ENCODE measurements around the gene RETREG2.

The RETREG2 gene

DNA sequence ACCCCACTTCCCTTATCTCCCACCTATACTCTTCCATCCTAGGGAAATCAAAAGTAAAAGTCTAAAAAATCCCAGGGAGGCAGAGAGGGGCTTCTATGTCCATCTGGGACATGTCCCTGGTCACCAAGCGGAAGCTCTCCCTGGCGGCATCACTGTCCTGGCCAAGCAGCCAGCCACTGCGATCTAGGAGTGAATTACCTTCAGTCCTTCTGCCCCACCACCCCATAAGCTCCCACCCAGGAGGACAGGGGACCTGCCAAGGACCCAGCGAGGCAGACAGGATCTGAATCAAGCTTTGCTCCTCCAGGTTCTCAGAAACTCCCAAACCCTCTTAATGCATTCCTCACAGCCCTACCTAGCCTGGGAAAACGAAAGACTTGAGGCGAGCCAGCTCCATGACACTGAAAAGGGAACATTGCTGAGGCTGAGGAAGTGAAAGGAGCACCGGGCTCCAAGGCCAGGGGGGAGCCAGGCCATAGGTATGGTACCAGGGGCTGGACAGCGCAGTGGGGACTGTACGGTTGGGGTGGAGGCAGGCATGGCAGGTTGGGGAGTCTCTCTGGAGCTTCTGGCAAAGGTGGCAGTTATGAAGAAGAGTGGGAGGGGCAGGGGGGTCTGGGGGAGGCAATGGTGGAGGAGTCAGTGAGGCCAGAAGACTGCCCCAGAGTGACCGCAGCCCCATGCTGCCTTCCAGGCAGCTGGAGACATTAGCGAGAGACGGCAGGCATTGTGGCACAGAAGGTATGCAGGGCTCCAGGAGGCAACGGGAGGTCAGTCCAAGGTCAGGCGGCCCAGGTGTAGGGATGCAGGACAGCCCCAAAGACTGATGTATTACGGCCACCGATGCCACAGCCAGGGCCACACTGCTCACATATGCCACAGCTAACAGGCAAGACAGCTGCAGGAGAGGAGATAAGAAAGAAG, 5.6 kb upstream of the RETREG2 start:
- no peak overlapping the region for H3K27ac ChIP-seq (ENCODE audit: low read depth, low read length)
- H3K4me1 ChIP-seq (ENCODE audit: control insufficient read depth, insufficient read depth, low read length) = peaks cover 11% of the 10 kb centered on the region
- H3K4me3 ChIP-seq (ENCODE audit: low read length) = no peak overlapping the region
- no peaks in the 10 kb centered on the region for H3K27me3 ChIP-seq (ENCODE audit: control insufficient read depth, insufficient read depth, low read length)
- peaks cover 12% of the 10 kb centered on the region for H3K36me3 ChIP-seq (ENCODE audit: control insufficient read depth, insufficient read depth, low read length)
- no peak overlapping the region for H3K9ac ChIP-seq (ENCODE audit: low read length)

DNA sequence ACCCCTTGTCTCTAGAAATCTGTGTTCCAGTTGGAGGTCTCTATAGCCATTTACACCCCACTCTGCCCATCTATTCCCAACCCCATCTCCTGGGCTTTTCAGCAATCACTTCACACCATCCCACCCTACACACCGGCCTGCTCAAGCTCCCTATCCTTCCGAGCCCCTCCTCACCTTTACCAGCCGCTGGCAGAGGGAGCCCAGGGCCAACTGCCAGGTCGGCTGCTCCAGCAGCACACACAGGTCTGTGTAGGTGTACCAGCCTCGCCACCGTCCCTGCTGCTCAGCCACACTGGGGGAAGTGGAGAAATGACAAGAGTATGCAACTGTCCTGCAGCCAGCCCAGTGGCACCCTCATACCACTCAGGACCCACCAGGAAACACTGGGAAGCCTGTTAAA, 4.9 kb upstream of the RETREG2 start:
- Histone ChIP-seq H3K9ac (ENCODE audit: low read length) (no peak overlapping the region), H3K27ac (ENCODE audit: low read depth, low read length) (no peak overlapping the region), H3K4me3 (ENCODE audit: low read length) (no peak overlapping the region), H3K4me1 (ENCODE audit: control insufficient read depth, insufficient read depth, low read length) (peaks cover 12% of the 10 kb centered on the region), H3K27me3 (ENCODE audit: control insufficient read depth, insufficient read depth, low read length) (no peaks in the 10 kb centered on the region), H3K36me3 (ENCODE audit: control insufficient read depth, insufficient read depth, low read length) (peaks cover 12% of the 10 kb centered on the region)

- Histone ChIP-seq H3K27me3 (ENCODE audit: control insufficient read depth, insufficient read depth, low read length) (no peaks in the 10 kb centered on the region), H3K9ac (ENCODE audit: low read length) (no peak overlapping the region), H3K4me3 (ENCODE audit: low read length) (no peak overlapping the region), H3K36me3 (ENCODE audit: control insufficient read depth, insufficient read depth, low read length) (peaks cover 12% of the 10 kb centered on the region), H3K4me1 (ENCODE audit: control insufficient read depth, insufficient read depth, low read length) (peaks cover 17% of the 10 kb centered on the region), H3K27ac (ENCODE audit: low read depth, low read length) (no peak overlapping the region)
Observed at GRCh38 chr2:219174146-219174545, 3.9 kb upstream of the RETREG2 start.

GRCh38 chr2:219174801-219175200, 3.3 kb upstream of the RETREG2 start:
- Histone ChIP-seq H3K4me1 (ENCODE audit: control insufficient read depth, insufficient read depth, low read length) (peaks cover 17% of the 10 kb centered on the region), H3K9ac (ENCODE audit: low read length) (no peak overlapping the region), H3K27ac (ENCODE audit: low read depth, low read length) (no peak overlapping the region), H3K4me3 (ENCODE audit: low read length) (no peak overlapping the region), H3K27me3 (ENCODE audit: control insufficient read depth, insufficient read depth, low read length) (no peaks in the 10 kb centered on the region), H3K36me3 (ENCODE audit: control insufficient read depth, insufficient read depth, low read length) (peaks cover 12% of the 10 kb centered on the region)

DNA sequence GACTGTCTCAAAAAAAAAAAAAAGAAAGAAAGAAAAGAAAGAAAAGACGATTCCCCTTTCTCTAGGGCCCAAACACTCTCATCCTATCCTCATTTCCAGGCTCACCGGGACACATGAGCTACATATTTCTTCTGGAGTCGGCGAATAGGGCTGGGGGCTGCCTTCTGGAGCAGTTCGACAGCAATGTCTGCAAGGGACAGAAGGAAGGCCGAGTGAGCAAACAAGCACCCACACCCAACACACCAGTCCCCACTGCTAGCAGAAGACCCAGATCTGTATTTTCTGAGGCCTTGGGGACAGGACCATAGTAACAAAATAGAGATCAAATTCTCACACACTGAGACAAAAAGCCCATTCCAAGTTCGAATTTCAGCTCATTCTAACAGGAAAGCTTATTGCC, 2.6 kb upstream of the RETREG2 start:
- H3K9ac ChIP-seq (ENCODE audit: low read length) = no peak overlapping the region
- peaks cover 17% of the 10 kb centered on the region for H3K36me3 ChIP-seq (ENCODE audit: control insufficient read depth, insufficient read depth, low read length)
- H3K27me3 ChIP-seq (ENCODE audit: control insufficient read depth, insufficient read depth, low read length) = no peaks in the 10 kb centered on the region
- H3K4me1 ChIP-seq (ENCODE audit: control insufficient read depth, insufficient read depth, low read length) = peaks cover 17% of the 10 kb centered on the region
- no peak overlapping the region for H3K27ac ChIP-seq (ENCODE audit: low read depth, low read length)
- peak overlapping the region; percentile 85 for H3K4me3 ChIP-seq (ENCODE audit: low read length)

DNA sequence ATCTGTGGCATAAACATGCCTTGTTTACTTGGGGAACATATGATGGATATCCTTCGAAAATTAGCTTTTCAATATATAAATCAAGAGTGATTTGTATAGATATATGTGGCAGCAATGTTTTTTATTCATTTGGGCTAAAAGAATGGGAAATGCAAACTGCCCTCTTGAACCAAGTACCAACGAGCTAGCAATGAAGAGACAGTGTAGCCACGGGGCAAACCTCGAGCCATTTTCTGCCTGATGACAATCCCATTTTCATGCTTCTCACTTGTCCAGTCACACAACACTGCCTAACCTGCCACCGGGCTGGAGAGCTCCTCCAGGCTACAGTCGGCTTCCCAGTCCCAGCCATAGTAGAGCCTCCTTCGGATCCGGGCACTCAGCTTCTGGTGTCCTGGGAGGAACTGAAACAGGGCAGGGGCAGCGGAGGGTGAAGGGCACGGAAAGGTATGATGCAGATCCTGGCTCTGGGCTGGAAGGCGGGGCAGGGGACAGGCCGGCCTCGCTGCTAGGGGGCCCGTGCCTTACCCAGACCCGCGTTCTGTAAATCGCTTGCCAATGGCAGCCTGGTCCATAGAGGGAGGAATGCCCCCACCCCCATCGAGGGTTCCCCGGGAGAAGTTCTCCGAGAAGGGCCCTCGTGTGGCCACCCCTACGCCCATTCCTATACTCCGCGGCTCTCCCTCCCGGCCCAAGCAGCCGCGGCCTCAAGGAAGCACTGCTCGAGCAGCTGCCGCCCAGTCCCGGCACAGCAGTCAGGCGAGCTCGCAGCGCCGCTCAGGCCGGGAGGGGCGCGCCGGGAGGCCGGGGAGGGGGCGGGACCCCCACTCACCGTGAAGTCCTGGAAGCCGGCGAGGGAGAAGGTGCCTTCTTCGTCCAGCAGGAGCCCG, 1.9 kb upstream of the RETREG2 start:
- H3K9ac ChIP-seq (ENCODE audit: low read length) = peak overlapping the region; percentile 67
- peak overlapping the region; percentile 98 for H3K27ac ChIP-seq (ENCODE audit: low read depth, low read length)
- H3K4me3 ChIP-seq (ENCODE audit: low read length) = peak overlapping the region; percentile 85
- no peaks in the 10 kb centered on the region for H3K27me3 ChIP-seq (ENCODE audit: control insufficient read depth, insufficient read depth, low read length)
- peaks cover 14% of the 10 kb centered on the region for H3K4me1 ChIP-seq (ENCODE audit: control insufficient read depth, insufficient read depth, low read length)
- H3K36me3 ChIP-seq (ENCODE audit: control insufficient read depth, insufficient read depth, low read length) = peaks cover 24% of the 10 kb centered on the region

- H3K27me3 ChIP-seq (ENCODE audit: control insufficient read depth, insufficient read depth, low read length) = no peaks in the 10 kb centered on the region
- peaks cover 14% of the 10 kb centered on the region for H3K4me1 ChIP-seq (ENCODE audit: control insufficient read depth, insufficient read depth, low read length)
- H3K4me3 ChIP-seq (ENCODE audit: low read length) = peak within 1 kb of the TSS; percentile 85
- H3K36me3 ChIP-seq (ENCODE audit: control insufficient read depth, insufficient read depth, low read length) = peaks cover 30% of the 10 kb centered on the region
- H3K9ac ChIP-seq (ENCODE audit: low read length) = peak within 1 kb of the TSS; percentile 91
- H3K27ac ChIP-seq (ENCODE audit: low read depth, low read length) = peak within 1 kb of the TSS; percentile 98
Observed at GRCh38 chr2:219176818-219177551, 1.1 kb upstream of the RETREG2 start, which contains the start of gene CNPPD1. CNPPD1 (minus strand) TSS chr2:219176925; CDS start chr2:219176828, 97 bp downstream.

GRCh38 chr2:219178377-219179175, 501 bp downstream of the RETREG2 start:
- Histone ChIP-seq H3K27ac (ENCODE audit: low read depth, low read length) (peak overlapping the region; percentile 92), H3K4me1 (ENCODE audit: control insufficient read depth, insufficient read depth, low read length) (peaks cover 14% of the 10 kb centered on the region), H3K4me3 (ENCODE audit: low read length) (peak overlapping the region; percentile 97), H3K27me3 (ENCODE audit: control insufficient read depth, insufficient read depth, low read length) (no peaks in the 10 kb centered on the region), H3K9ac (ENCODE audit: low read length) (peak overlapping the region; percentile 82), H3K36me3 (ENCODE audit: control insufficient read depth, insufficient read depth, low read length) (peaks cover 45% of the 10 kb centered on the region)

DNA sequence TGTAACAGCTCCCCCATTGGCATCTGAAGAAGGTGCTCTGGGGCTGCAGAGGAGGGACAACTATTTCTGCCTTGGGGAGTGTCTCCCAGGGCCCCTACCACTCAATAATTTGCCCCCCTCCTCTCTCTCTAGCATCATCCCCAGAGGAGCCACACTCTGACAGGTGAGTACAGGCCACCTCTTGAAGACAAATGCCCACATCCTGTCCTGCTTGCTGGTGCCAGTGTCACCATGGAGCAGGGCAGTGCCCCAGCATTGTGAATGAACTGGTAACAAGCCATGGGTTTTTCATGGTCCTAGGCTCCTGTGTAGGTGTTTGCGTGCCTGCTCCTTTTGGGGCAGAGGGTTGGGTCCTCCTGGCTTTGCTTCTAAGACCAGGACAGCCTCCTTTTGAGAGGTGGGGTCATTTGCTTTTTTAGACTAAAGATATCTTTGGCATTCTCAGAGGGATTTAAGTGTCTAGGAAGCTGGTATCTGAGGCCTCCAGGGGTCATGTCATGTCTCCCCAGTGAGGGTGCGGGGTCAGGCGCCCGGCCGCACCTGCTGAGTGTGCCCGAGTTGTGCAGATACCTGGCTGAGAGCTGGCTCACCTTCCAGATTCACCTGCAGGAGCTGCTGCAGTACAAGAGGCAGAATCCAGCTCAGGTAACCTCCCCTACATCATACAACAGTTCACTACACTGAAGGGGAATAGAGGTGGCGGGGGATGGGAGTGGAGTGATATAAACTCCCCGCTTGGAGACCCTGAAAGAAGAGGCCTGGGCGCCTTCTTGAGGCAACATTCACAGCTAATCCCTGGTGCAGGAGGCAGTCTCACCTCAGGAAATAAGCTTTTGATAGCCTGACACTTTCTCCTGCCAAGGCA, 1.8 kb downstream of the RETREG2 start:
- Histone ChIP-seq H3K9ac (ENCODE audit: low read length) (no peak overlapping the region), H3K27ac (ENCODE audit: low read depth, low read length) (no peak overlapping the region), H3K36me3 (ENCODE audit: control insufficient read depth, insufficient read depth, low read length) (peaks cover 36% of the 10 kb centered on the region), H3K4me1 (ENCODE audit: control insufficient read depth, insufficient read depth, low read length) (peaks cover 14% of the 10 kb centered on the region), H3K27me3 (ENCODE audit: control insufficient read depth, insufficient read depth, low read length) (no peaks in the 10 kb centered on the region), H3K4me3 (ENCODE audit: low read length) (no peak overlapping the region)

- H3K36me3 ChIP-seq (ENCODE audit: control insufficient read depth, insufficient read depth, low read length) = peaks cover 34% of the 10 kb centered on the region
Observed at GRCh38 chr2:219180961-219181360, 2.9 kb downstream of the RETREG2 start.

DNA sequence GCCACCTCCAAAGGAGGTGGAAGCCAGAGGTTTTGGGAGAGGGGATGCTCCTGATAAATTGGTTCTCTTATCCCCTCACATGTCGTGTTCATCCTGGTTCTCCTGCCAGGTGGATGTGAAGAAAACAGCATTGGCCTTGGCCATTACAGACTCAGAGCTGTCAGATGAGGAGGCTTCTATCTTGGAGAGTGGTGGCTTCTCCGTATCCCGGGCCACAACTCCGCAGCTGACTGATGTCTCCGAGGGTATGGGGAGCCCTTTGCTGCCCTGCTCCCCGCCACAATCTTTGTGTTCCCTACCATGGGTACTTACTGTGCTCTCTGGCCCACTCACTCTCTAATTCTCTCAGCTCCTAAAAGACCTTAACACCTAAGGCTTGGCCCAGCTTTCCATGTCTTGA, 3.5 kb downstream of the RETREG2 start:
- Histone ChIP-seq H3K36me3 (ENCODE audit: control insufficient read depth, insufficient read depth, low read length) (peaks cover 34% of the 10 kb centered on the region), H3K27ac (ENCODE audit: low read depth, low read length) (no peak overlapping the region), H3K4me1 (ENCODE audit: control insufficient read depth, insufficient read depth, low read length) (peaks cover 10% of the 10 kb centered on the region), H3K9ac (ENCODE audit: low read length) (no peak overlapping the region), H3K4me3 (ENCODE audit: low read length) (no peak overlapping the region), H3K27me3 (ENCODE audit: control insufficient read depth, insufficient read depth, low read length) (no peaks in the 10 kb centered on the region)

More at GRCh38 chr2:219180961-219181360, 2.9 kb downstream of the RETREG2 start:
- no peaks in the 10 kb centered on the region for H3K27me3 ChIP-seq (ENCODE audit: control insufficient read depth, insufficient read depth, low read length)
- peaks cover 10% of the 10 kb centered on the region for H3K4me1 ChIP-seq (ENCODE audit: control insufficient read depth, insufficient read depth, low read length)
- no peak overlapping the region for H3K27ac ChIP-seq (ENCODE audit: low read depth, low read length)
- H3K9ac ChIP-seq (ENCODE audit: low read length) = no peak overlapping the region
- H3K4me3 ChIP-seq (ENCODE audit: low read length) = no peak overlapping the region
